ENCODE measurements around the gene CD27.

The CD27 gene

DNA sequence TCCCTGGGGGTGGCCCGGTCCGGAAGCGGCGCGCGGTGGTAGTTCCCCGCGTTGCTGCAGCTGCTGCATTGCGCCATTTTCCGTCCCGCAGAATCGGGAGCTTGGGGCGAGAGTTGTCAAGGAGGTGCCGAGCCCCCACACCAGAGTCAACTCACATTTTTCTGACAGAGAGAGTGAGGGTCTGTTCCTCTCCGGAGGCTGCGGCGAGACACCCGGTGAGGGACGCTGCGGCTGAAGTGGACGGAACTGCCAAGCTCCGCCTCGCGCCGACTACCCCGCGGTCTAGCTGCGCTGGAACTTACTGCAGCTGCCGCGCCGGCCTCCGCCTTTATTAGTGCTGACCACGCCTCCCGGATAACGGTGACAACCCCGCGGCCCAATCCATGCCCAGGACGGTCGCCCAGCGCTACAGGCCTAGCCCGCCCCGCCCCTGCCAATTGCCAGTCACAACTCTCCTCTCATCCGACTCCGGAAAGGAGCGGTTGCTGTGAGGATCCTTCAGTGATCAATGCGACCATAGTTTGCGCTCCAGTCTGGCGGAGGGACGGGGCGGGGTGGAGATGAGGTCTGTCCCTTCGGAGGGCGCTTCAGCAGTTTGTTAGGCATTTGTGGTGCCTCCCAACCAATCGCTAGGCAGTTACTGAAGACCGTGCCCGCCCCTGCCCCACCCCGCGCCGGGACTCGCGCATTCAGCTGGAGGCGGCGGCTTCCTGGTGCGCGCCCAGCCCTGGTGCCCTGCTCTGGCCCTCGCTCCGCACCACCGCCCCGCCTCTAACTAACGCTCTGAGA is 25.8 kb downstream of the CD27 start, which contains the start of gene VAMP1 (continued):
- TF ChIP-seq, protein P1, sequence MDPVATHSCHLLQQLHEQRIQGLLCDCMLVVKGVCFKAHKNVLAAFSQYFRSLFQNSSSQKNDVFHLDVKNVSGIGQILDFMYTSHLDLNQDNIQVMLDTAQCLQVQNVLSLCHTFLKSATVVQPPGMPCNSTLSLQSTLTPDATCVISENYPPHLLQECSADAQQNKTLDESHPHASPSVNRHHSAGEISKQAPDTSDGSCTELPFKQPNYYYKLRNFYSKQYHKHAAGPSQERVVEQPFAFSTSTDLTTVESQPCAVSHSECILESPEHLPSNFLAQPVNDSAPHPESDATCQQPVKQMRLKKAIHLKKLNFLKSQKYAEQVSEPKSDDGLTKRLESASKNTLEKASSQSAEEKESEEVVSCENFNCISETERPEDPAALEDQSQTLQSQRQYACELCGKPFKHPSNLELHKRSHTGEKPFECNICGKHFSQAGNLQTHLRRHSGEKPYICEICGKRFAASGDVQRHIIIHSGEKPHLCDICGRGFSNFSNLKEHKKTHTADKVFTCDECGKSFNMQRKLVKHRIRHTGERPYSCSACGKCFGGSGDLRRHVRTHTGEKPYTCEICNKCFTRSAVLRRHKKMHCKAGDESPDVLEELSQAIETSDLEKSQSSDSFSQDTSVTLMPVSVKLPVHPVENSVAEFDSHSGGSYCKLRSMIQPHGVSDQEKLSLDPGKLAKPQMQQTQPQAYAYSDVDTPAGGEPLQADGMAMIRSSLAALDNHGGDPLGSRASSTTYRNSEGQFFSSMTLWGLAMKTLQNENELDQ (tag by site-specific recombination; IDR thresholded peaks at IDR 0.05; ENCODE audit: low read depth), result no peak
- TF ChIP-seq, protein P2, sequence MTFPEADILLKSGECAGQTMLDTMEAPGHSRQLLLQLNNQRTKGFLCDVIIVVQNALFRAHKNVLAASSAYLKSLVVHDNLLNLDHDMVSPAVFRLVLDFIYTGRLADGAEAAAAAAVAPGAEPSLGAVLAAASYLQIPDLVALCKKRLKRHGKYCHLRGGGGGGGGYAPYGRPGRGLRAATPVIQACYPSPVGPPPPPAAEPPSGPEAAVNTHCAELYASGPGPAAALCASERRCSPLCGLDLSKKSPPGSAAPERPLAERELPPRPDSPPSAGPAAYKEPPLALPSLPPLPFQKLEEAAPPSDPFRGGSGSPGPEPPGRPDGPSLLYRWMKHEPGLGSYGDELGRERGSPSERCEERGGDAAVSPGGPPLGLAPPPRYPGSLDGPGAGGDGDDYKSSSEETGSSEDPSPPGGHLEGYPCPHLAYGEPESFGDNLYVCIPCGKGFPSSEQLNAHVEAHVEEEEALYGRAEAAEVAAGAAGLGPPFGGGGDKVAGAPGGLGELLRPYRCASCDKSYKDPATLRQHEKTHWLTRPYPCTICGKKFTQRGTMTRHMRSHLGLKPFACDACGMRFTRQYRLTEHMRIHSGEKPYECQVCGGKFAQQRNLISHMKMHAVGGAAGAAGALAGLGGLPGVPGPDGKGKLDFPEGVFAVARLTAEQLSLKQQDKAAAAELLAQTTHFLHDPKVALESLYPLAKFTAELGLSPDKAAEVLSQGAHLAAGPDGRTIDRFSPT (tag by site-specific recombination; IDR thresholded peaks at IDR 0.05), result peak; percentile 39
- TF ChIP-seq ZBTB8A (tag by site-specific recombination; IDR thresholded peaks at IDR 0.05) (peak; percentile 84), ZBTB1 (tag by site-specific recombination; IDR thresholded peaks at IDR 0.05) (0 out of 2 replicates have a peak, but pooled peaks have one; percentile 20), ZNF76 (tag by site-specific recombination; IDR thresholded peaks at IDR 0.05; ENCODE audit: borderline replicate concordance, low read depth) (peak; percentile 65; the same call in 1 of the 2 replicates), ZNF341 (tag by site-specific recombination; IDR thresholded peaks at IDR 0.05; ENCODE audit: low read depth) (peak; percentile 70), ZBTB48 (tag by site-specific recombination; IDR thresholded peaks at IDR 0.05) (0 out of 2 replicates have a peak, but pooled peaks have one; percentile 10), ZNF596 (tag by site-specific recombination; IDR thresholded peaks at IDR 0.05) (no peak), ZNF404 (tag by site-specific recombination; IDR thresholded peaks at IDR 0.05) (no peak), ZFHX2 (tag by site-specific recombination; conservative IDR thresholded peaks at IDR 0.05) (peak; percentile 58), ZNF544 (tag by site-specific recombination; IDR thresholded peaks at IDR 0.05) (no peak), ZNF529 (tag by site-specific recombination; IDR thresholded peaks at IDR 0.05; ENCODE audit: insufficient replicate concordance) (no peak), ZNF335 (tag by site-specific recombination; conservative IDR thresholded peaks at IDR 0.05) (peak; percentile 71), ZNF501 (tag by site-specific recombination; IDR thresholded peaks at IDR 0.05) (peak; percentile 97), PRDM1 (tag by site-specific recombination; IDR thresholded peaks at IDR 0.05) (no peak), ZBTB21 (tag by site-specific recombination; IDR thresholded peaks at IDR 0.05) (peak; percentile 59; the same call in 1 of the 2 replicates), ZNF837 (tag by site-specific recombination; IDR thresholded peaks at IDR 0.05) (no peak), ZNF114 (tag by site-specific recombination; IDR thresholded peaks at IDR 0.05) (no peak), ZNF157 (tag by site-specific recombination; IDR thresholded peaks at IDR 0.05) (no peak), IKZF3 (tag by site-specific recombination; IDR thresholded peaks at IDR 0.05) (no peak), BCL11B (tag by site-specific recombination; IDR thresholded peaks at IDR 0.05; ENCODE audit: low read depth) (0 out of 2 replicates have a peak, but pooled peaks have one; percentile 31), ZNF670 (tag by site-specific recombination; IDR thresholded peaks at IDR 0.05; ENCODE audit: low read depth) (no peak), GFI1B (tag by site-specific recombination; IDR thresholded peaks at IDR 0.05) (peak; percentile 50; the same call in 1 of the 2 replicates), ZNF223 (tag by site-specific recombination; IDR thresholded peaks at IDR 0.05) (no peak), KLF16 (tag by site-specific recombination; IDR thresholded peaks at IDR 0.05) (peak; percentile 85), MZF1 (tag by site-specific recombination; IDR thresholded peaks at IDR 0.05; ENCODE audit: borderline replicate concordance) (no peak)
- TF ChIP-seq, protein P3, sequence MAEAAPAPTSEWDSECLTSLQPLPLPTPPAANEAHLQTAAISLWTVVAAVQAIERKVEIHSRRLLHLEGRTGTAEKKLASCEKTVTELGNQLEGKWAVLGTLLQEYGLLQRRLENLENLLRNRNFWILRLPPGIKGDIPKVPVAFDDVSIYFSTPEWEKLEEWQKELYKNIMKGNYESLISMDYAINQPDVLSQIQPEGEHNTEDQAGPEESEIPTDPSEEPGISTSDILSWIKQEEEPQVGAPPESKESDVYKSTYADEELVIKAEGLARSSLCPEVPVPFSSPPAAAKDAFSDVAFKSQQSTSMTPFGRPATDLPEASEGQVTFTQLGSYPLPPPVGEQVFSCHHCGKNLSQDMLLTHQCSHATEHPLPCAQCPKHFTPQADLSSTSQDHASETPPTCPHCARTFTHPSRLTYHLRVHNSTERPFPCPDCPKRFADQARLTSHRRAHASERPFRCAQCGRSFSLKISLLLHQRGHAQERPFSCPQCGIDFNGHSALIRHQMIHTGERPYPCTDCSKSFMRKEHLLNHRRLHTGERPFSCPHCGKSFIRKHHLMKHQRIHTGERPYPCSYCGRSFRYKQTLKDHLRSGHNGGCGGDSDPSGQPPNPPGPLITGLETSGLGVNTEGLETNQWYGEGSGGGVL (tag by site-specific recombination; IDR thresholded peaks at IDR 0.05), result no peak; the same call in 1 of the 2 replicates
- TF ChIP-seq, protein P4, sequence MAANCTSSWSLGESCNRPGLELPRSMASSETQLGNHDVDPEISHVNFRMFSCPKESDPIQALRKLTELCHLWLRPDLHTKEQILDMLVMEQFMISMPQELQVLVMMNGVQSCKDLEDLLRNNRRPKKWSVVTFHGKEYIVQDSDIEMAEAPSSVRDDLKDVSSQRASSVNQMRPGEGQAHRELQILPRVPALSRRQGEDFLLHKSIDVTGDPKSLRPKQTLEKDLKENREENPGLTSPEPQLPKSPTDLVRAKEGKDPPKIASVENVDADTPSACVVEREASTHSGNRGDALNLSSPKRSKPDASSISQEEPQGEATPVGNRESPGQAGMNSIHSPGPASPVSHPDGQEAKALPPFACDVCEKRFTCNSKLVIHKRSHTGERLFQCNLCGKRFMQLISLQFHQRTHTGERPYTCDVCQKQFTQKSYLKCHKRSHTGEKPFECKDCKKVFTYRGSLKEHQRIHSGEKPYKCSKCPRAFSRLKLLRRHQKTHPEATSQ (tag by site-specific recombination; IDR thresholded peaks at IDR 0.05), result peak; percentile 67; the same call in 1 of the 2 replicates
- TF ChIP-seq, protein P5, sequence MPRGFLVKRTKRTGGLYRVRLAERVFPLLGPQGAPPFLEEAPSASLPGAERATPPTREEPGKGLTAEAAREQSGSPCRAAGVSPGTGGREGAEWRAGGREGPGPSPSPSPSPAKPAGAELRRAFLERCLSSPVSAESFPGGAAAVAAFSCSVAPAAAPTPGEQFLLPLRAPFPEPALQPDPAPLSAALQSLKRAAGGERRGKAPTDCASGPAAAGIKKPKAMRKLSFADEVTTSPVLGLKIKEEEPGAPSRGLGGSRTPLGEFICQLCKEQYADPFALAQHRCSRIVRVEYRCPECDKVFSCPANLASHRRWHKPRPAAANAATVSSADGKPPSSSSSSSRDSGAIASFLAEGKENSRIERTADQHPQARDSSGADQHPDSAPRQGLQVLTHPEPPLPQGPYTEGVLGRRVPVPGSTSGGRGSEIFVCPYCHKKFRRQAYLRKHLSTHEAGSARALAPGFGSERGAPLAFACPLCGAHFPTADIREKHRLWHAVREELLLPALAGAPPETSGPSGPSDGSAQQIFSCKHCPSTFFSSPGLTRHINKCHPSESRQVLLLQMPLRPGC (tag by site-specific recombination; IDR thresholded peaks at IDR 0.05), result peak; percentile 89
- TF ChIP-seq, protein P6, sequence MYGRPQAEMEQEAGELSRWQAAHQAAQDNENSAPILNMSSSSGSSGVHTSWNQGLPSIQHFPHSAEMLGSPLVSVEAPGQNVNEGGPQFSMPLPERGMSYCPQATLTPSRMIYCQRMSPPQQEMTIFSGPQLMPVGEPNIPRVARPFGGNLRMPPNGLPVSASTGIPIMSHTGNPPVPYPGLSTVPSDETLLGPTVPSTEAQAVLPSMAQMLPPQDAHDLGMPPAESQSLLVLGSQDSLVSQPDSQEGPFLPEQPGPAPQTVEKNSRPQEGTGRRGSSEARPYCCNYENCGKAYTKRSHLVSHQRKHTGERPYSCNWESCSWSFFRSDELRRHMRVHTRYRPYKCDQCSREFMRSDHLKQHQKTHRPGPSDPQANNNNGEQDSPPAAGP (tag by site-specific recombination; IDR thresholded peaks at IDR 0.05), result peak; percentile 75
